Measurements from ENCODE around the gene RPL12. TPM values are rescaled to one million over a fixed set of nuclear protein-coding genes. Genes with fewer than 3 reads are reported as not detected.
A peak's percentile ranks its signal among the peaks of the same experiment; 100 is the strongest.

Gene RPL12
- total and polyA plus RNA-seq, 2 of the 13 experiments (the other 11 are each of a cell fraction or from before 2014, with no cell fraction given) = 1,551 to 2,590 TPM

- no peak for TF ChIP-seq ZNF230 (CRISPR knock-in tag; IDR thresholded peaks at IDR 0.05)
- TF ChIP-seq ZBTB26 (CRISPR knock-in tag; IDR thresholded peaks at IDR 0.05; ENCODE audit: borderline replicate concordance) = no peak
- peak; percentile 31 for TF ChIP-seq SAP130 (CRISPR knock-in tag; IDR thresholded peaks at IDR 0.05; ENCODE audit: low read depth)
- no peak for TF ChIP-seq ZNF772 (CRISPR knock-in tag; IDR thresholded peaks at IDR 0.05)
- TF ChIP-seq ZNF773 (CRISPR knock-in tag; IDR thresholded peaks at IDR 0.05; ENCODE audit: borderline replicate concordance) = no peak
- peak; percentile 14; the same call in 1 of the 2 replicates for TF ChIP-seq SIN3A (IDR thresholded peaks at IDR 0.05; ENCODE audit: borderline replicate concordance, low read depth, low read length)
- no peak for TF ChIP-seq SMYD3 (CRISPR knock-in tag; IDR thresholded peaks at IDR 0.05)
- no peak for TF ChIP-seq CSRNP1 (CRISPR knock-in tag; IDR thresholded peaks at IDR 0.05)
- TF ChIP-seq ZNF12 (CRISPR knock-in tag; IDR thresholded peaks at IDR 0.05) = no peak
- no peak for TF ChIP-seq SETDB1 (CRISPR knock-in tag; IDR thresholded peaks at IDR 0.05; ENCODE audit: borderline replicate concordance)
- no peak for TF ChIP-seq SCMH1 (CRISPR knock-in tag; IDR thresholded peaks at IDR 0.05; ENCODE audit: borderline replicate concordance)
- TF ChIP-seq TERF1 (CRISPR knock-in tag; IDR thresholded peaks at IDR 0.05) = 0 out of 2 replicates have a peak, but pooled peaks have one; percentile 70
- 0 out of 2 replicates have a peak, but pooled peaks have one; percentile 14 for TF ChIP-seq ZNF430 (CRISPR knock-in tag; IDR thresholded peaks at IDR 0.05)
- no peak for TF ChIP-seq ZNF513 (CRISPR knock-in tag; conservative IDR thresholded peaks at IDR 0.05)
- no peak for TF ChIP-seq TCF12 (IDR thresholded peaks at IDR 0.05)
- no peak for TF ChIP-seq TCF12 (CRISPR knock-in tag; IDR thresholded peaks at IDR 0.05)
- no peak for TF ChIP-seq ZNF576 (CRISPR knock-in tag; IDR thresholded peaks at IDR 0.05)
- TF ChIP-seq ZNF296 (CRISPR knock-in tag; conservative IDR thresholded peaks at IDR 0.05) = no peak
- TF ChIP-seq REST (IDR thresholded peaks at IDR 0.05; ENCODE audit: borderline replicate concordance in 1 of 2, low read depth in 1 of 2, low read length in 2 of 2) = no peak
Measured at GRCh38 chr9:127451858-127452656, 851 bp upstream of the RPL12 start (continued).

All from HepG2 (cell line).